H1 (cell line): ENCODE measurements around the gene MYBL2.

Experiments used
- CEBPB ChIP-seq: IDR thresholded peaks from 2 replicates; pipeline ENCODE4 v1.6.1; 2012; ENCODE audit warnings: low read depth, low read length
- CHD2 ChIP-seq: IDR thresholded peaks from 2 replicates; pipeline ENCODE4 v1.6.1; 2012; ENCODE audit warnings: low read length, improper control_type of control experiment
- CTCF ChIP-seq, 3 experiments: IDR thresholded peaks; 1 replicate in 2 of 3; 2 replicates in 1 of 3; pipeline versions ENCODE4 v1.5.1 to v1.6.1; 2011; ENCODE audit warnings: low read length in 3 of 3, mild to moderate bottlenecking in 3 of 3, inconsistent platforms in 2 of 3, low read depth in 1 of 3, moderate library complexity in 1 of 3; ENCODE audit not compliant: insufficient read depth in 1 of 3; ENCODE audit errors: control extremely low read depth in 1 of 3
- JUN ChIP-seq: IDR thresholded peaks from 2 replicates; pipeline ENCODE4 v1.6.1; 2011; ENCODE audit warnings: low read depth, mild to moderate bottlenecking, improper control_type of control experiment, low read length
- SUZ12 ChIP-seq: fragments of 200-600 bp; sonication (generic); IDR thresholded peaks from 2 replicates; pipeline ENCODE4 v1.6.1; 2012; ENCODE audit warnings: mild to moderate bottlenecking, inconsistent platforms, low read length, moderate library complexity, mixed read lengths
- TBP ChIP-seq: IDR thresholded peaks from 2 replicates; pipeline ENCODE4 v1.6.1; 2011; ENCODE audit warnings: low read depth, low read length, improper control_type of control experiment

- TF ChIP-seq SUZ12 = no peak
- no peak for TF ChIP-seq TBP
- no peak for TF ChIP-seq CHD2
- TF ChIP-seq CEBPB = no peak
- TF ChIP-seq CTCF (IDR thresholded peaks at IDR 0.05; ENCODE audit: control extremely low read depth in 1 of 3, insufficient read depth in 1 of 3, low read depth in 1 of 3, low read length in 3 of 3) = no peak
- TF ChIP-seq JUN = no peak
Observed at GRCh38 chr20:43750774-43751166, 83.9 kb downstream of the MYBL2 start.
